Esophagus squamous epithelium (tissue), 5 donors: ENCODE data around the gene LSM3. TPM values are rescaled to one million over a fixed set of nuclear protein-coding genes. Genes with fewer than 3 reads are reported as not detected.

Experiments
- DNase-seq: peaks from one replicate; lab custom pipeline; 2025; lab: John Stamatoyannopoulos, UW
- H3K27ac ChIP-seq, 4 donors: fragments of 200-600 bp; sonication (generic); one replicate each; pipeline ENCODE4 v1.5.1; 2016 to 2019; ENCODE audit warnings: mild to moderate bottlenecking in 1 of 4
- H3K27me3 ChIP-seq, 4 donors: fragments of 200-600 bp; sonication (generic); 1 replicate in 3 of 4; 2 replicates in 1 of 4; pipeline versions ENCODE4 v1.5.1 to v1.6.0; 2017 to 2021; ENCODE audit warnings: antibody characterized with exemption in 1 of 4
- H3K36me3 ChIP-seq, 3 donors: fragments of 200-600 bp; sonication (generic); one replicate each; pipeline ENCODE4 v1.5.1; 2016 to 2019
- H3K4me1 ChIP-seq, 3 donors: fragments of 200-600 bp; sonication (generic); one replicate each; pipeline ENCODE4 v1.5.1; 2017 to 2019
- H3K4me3 ChIP-seq, 4 donors: fragments of 200-600 bp; sonication (generic); 1 replicate in 3 of 4; 2 replicates in 1 of 4; pipeline ENCODE4 v1.5.1; 2016 to 2019; ENCODE audit warnings: mild to moderate bottlenecking in 2 of 4, moderate library complexity in 1 of 4
- H3K9me3 ChIP-seq, 3 donors: fragments of 200-600 bp; sonication (generic); one replicate each; pipeline ENCODE4 v1.5.1; 2016 to 2019
- CTCF ChIP-seq, 6 experiments: fragments of 450-650 bp in 4 of 6; fragments of 200-600 bp in 2 of 6; sonication (generic) in 2 of 6; IDR thresholded peaks; one replicate each; pipeline ENCODE4 v1.5.1; 2016 to 2019; ENCODE audit warnings: antibody characterized with exemption in 6 of 6, mild to moderate bottlenecking in 4 of 6, moderate library complexity in 4 of 6
- POLR2A ChIP-seq, 4 donors: fragments of 450-650 bp; IDR thresholded peaks; one replicate each; pipeline ENCODE4 v1.6.1; 2017; ENCODE audit warnings: antibody characterized with exemption in 4 of 4, mild to moderate bottlenecking in 4 of 4, moderate library complexity in 3 of 4
- WGBS, 2 donors: methylation state at CpG; one replicate each; pipeline ENCODE4 v1.1.5; 2018; 5-methylcytosine and 5-hydroxymethylcytosine counted together
- intact Hi-C: fragments of 100-400 bp; cut with DNase I; formaldehyde crosslinking; loops from one replicate; pipeline ENCODE4 v1.15.0; 2022
- total RNA-seq, 4 donors: library from RNA; depleted of rRNA; stranded (reverse); fragments of >200 nt; gene quantifications; one replicate each; pipeline ENCODE4 v1.1.0, GENCODE V29; 2016
- donor health status: DM: yes; HTN: yes; CAD: no.

LSM3 gene
- total RNA-seq, 4 donors from 2014 or later = 6.3 to 21.5 (median 13.7) TPM

GRCh38 chr3:14138878-14139655 lies 39.5 kb upstream of the LSM3 start:
- H3K4me1 ChIP-seq = peaks cover 6 to 70% (median 30%) of the 10 kb centered on the region in 3 donors
- no peak overlapping the region for H3K4me3 ChIP-seq
- TF ChIP-seq CTCF (IDR thresholded peaks at IDR 0.05) = no peak
- no peak for TF ChIP-seq POLR2A (IDR thresholded peaks at IDR 0.05)
- no peaks in the 10 kb centered on the region for H3K9me3 ChIP-seq
- no peak overlapping the region for H3K27ac ChIP-seq
- H3K36me3 ChIP-seq = peaks cover 29 to 92% (median 40%) of the 10 kb centered on the region in 3 donors
- no peaks in the 10 kb centered on the region for H3K27me3 ChIP-seq
- intact Hi-C loops = no loop called here
- 77 to 91% methylated on average over 5 to 7 of the region's 14 CpGs for WGBS, 2 donors
- no peak for DNase-seq

DNA sequence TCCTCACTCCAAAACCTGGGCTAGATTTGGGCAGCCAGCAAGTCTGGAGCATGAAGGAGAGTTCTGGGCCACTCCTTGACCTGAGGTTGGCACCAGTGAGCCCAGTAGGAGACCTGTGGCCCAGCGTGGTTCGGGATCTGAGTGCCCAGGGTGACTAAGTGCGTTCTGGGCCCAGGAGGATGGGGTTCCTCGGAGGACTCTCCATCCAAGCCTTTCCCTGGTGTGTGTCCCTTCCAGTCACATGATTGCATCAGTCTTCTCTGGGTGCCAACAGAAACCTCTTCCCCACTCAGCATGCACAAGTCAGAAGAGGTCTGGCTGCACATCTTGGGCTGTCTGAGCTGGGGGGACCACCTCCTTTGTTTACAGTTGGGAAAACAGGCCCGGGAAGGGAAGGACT lies 38.8 kb upstream of the LSM3 start:
- TF ChIP-seq CTCF (IDR thresholded peaks at IDR 0.05) (no peak), POLR2A (IDR thresholded peaks at IDR 0.05) (no peak)
- H3K27ac ChIP-seq = no peak overlapping the region
- WGBS, 2 donors = 62 to 82% methylated on average over 3 to 5 of the region's 5 CpGs
- H3K36me3 ChIP-seq = peaks cover 22 to 85% (median 33%) of the 10 kb centered on the region in 3 donors
- no peak for DNase-seq
- H3K4me1 ChIP-seq = peaks cover 10 to 77% (median 35%) of the 10 kb centered on the region in 3 donors
- no peak overlapping the region for H3K4me3 ChIP-seq
- H3K9me3 ChIP-seq = no peaks in the 10 kb centered on the region
- intact Hi-C loops = no loop called here
- no peaks in the 10 kb centered on the region for H3K27me3 ChIP-seq

DNA sequence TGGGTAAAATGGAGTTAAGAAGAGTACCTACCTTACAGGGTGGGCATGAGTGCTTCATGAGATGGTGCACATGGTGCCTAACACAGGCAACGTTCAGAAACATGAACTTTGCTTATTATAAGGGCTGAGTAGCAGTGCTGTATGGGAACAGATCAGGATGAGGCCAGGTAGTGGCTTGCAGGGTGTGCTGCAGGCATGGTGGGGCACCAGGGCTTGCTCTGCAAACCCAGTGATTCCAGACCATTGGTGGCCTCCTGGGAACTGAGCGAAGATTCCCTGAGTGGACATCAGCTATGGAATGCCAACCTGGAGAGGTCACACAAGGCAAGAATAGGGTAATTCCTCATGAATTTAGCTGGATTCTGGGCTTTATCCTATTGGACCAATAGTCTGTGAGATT lies 37.9 kb upstream of the LSM3 start:
- Histone ChIP-seq H3K4me3 (no peak overlapping the region), H3K4me1 (peaks cover 13 to 83% (median 44%) of the 10 kb centered on the region in 3 donors), H3K27me3 (no peaks in the 10 kb centered on the region), H3K36me3 (peaks cover 21 to 82% (median 25%) of the 10 kb centered on the region in 3 donors), H3K27ac (peak overlapping the region in 2 of 4 donors; percentile 77 to 88), H3K9me3 (no peaks in the 10 kb centered on the region)
- WGBS, 2 donors = 63 to 78% methylated on average over 2 of the region's 2 CpGs
- intact Hi-C loops = no loop called here
- TF ChIP-seq CTCF (IDR thresholded peaks at IDR 0.05) (no peak), POLR2A (IDR thresholded peaks at IDR 0.05) (no peak)
- DNase-seq = no peak

DNA sequence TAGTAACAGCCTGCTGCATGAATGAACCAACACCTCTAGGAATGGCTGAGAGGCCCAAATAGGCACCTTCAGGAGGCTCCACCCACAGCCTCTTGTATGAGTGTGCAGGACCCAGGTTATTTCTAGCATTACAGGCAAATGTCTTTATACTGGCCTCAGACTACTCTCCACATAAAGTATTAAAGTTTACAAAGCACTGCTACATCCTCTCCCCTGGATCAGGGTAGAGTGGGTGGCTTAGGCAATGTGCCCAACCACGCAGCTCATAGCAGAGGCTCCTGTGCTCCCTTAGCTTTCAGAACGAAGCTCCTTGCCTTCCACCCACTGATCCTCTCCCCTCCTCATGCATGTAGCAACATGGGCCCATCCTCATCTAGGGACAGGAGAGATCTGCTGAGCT lies 37.5 kb upstream of the LSM3 start:
- H3K4me1 ChIP-seq = peaks cover 18 to 83% (median 49%) of the 10 kb centered on the region in 3 donors
- peak overlapping the region in 3 of 4 donors; percentile 77 to 88 (median 87) for H3K27ac ChIP-seq
- no peaks in the 10 kb centered on the region for H3K27me3 ChIP-seq
- no peak for DNase-seq
- peaks cover 22 to 82% (median 23%) of the 10 kb centered on the region in 3 donors for H3K36me3 ChIP-seq
- TF ChIP-seq POLR2A (IDR thresholded peaks at IDR 0.05) = no peak
- TF ChIP-seq CTCF (IDR thresholded peaks at IDR 0.05) = no peak
- intact Hi-C loops = no loop called here
- WGBS, 2 donors = 21 to 46% methylated on average over 2 of the region's 2 CpGs
- no peaks in the 10 kb centered on the region for H3K9me3 ChIP-seq
- no peak overlapping the region for H3K4me3 ChIP-seq

GRCh38 chr3:14141602-14142341 lies 36.8 kb upstream of the LSM3 start:
- TF ChIP-seq POLR2A (IDR thresholded peaks at IDR 0.05) (no peak), CTCF (IDR thresholded peaks at IDR 0.05) (no peak)
- H3K27ac ChIP-seq = peak overlapping the region in 3 of 4 donors; percentile 77 to 88 (median 87)
- H3K36me3 ChIP-seq = peaks cover 18 to 82% (median 28%) of the 10 kb centered on the region in 3 donors
- H3K27me3 ChIP-seq = no peaks in the 10 kb centered on the region
- WGBS, 2 donors = 83 to 88% methylated on average over 13 to 19 of the region's 19 CpGs
- no peaks in the 10 kb centered on the region for H3K9me3 ChIP-seq
- no peak overlapping the region for H3K4me3 ChIP-seq
- no peak for DNase-seq
- peaks cover 21 to 83% (median 52%) of the 10 kb centered on the region in 3 donors for H3K4me1 ChIP-seq
- intact Hi-C loops = no loop called here
